Mesenchymal stem cell (in vitro differentiated cells and primary cell): Measurements from ENCODE around the gene CASTOR2.

Source experiments
- DNase-seq: peaks from one replicate; pipeline ENCODE4 v3.0.0-alpha.2; 2013
- H2AFZ ChIP-seq: one replicate; pipeline ENCODE4 v1.6.1; 2013; ENCODE audit warnings: low read depth, mild to moderate bottlenecking, control low read depth, inconsistent platforms, low read length, moderate library complexity
- H2AK5ac ChIP-seq: 2 replicates; pipeline ENCODE4 v1.6.1; 2013; ENCODE audit warnings: low read length, moderate library complexity, mild to moderate bottlenecking, inconsistent platforms; ENCODE audit not compliant: severe bottlenecking
- H2BK120ac ChIP-seq: one replicate; pipeline ENCODE4 v1.6.1; 2013; ENCODE audit warnings: low read depth, mild to moderate bottlenecking, inconsistent platforms, low read length, moderate library complexity
- H2BK12ac ChIP-seq, 2 experiments: one replicate each; pipeline ENCODE4 v1.6.1; 2013; ENCODE audit warnings: inconsistent platforms in 2 of 2, low read length in 2 of 2, mild to moderate bottlenecking in 2 of 2, moderate library complexity in 2 of 2, control low read depth in 1 of 2
- H2BK15ac ChIP-seq: one replicate; pipeline ENCODE4 v1.6.1; 2013; ENCODE audit warnings: mild to moderate bottlenecking, low read depth, inconsistent platforms; ENCODE audit not compliant: poor library complexity, severe bottlenecking
- H2BK5ac ChIP-seq: 2 replicates; pipeline ENCODE4 v1.6.1; 2013; ENCODE audit warnings: low read depth, mild to moderate bottlenecking, low read length, control low read depth, inconsistent platforms; ENCODE audit not compliant: poor library complexity, severe bottlenecking
- H3K14ac ChIP-seq, 2 experiments: one replicate each; pipeline ENCODE4 v1.6.1; 2013; ENCODE audit warnings: inconsistent platforms in 2 of 2, low read length in 2 of 2, control low read depth in 1 of 2, mild to moderate bottlenecking in 1 of 2, moderate library complexity in 1 of 2
- H3K18ac ChIP-seq, 2 experiments: one replicate each; pipeline ENCODE4 v1.6.1; 2013; ENCODE audit warnings: inconsistent platforms in 2 of 2, low read length in 2 of 2, control low read depth in 1 of 2, low read depth in 1 of 2, mild to moderate bottlenecking in 1 of 2
- H3K23ac ChIP-seq, 2 experiments: one replicate each; pipeline ENCODE4 v1.6.1; 2013; ENCODE audit warnings: inconsistent platforms in 2 of 2, low read length in 2 of 2, mild to moderate bottlenecking in 2 of 2, moderate library complexity in 2 of 2, control low read depth in 1 of 2
- H3K27ac ChIP-seq: 2 replicates; pipeline ENCODE4 v1.5.1; 2013; ENCODE audit warnings: mild to moderate bottlenecking, moderate library complexity, low read length, control low read depth, inconsistent platforms; ENCODE audit not compliant: poor library complexity, severe bottlenecking
- H3K27me3 ChIP-seq, 2 experiments: 2 replicates each; pipeline versions ENCODE4 v1.6.1 to v1.7.0; 2013; ENCODE audit warnings: low read length in 2 of 2, mild to moderate bottlenecking in 2 of 2, moderate library complexity in 2 of 2, control low read depth in 1 of 2, inconsistent platforms in 1 of 2; ENCODE audit not compliant: control insufficient read depth in 1 of 2, insufficient read depth in 1 of 2
- H3K36me3 ChIP-seq, 2 experiments: 2 replicates each; pipeline versions ENCODE4 v1.6.1 to v1.7.0; 2013; ENCODE audit warnings: low read length in 2 of 2, control low read depth in 1 of 2, inconsistent platforms in 1 of 2, low read depth in 1 of 2, mild to moderate bottlenecking in 1 of 2; ENCODE audit not compliant: insufficient read depth in 2 of 2, control insufficient read depth in 1 of 2
- H3K4ac ChIP-seq, 2 experiments: one replicate each; pipeline ENCODE4 v1.6.1; 2013; ENCODE audit warnings: inconsistent platforms in 2 of 2, low read length in 2 of 2, mild to moderate bottlenecking in 2 of 2, moderate library complexity in 2 of 2, control low read depth in 1 of 2, low read depth in 1 of 2
- H3K4me1 ChIP-seq: 2 replicates; pipeline ENCODE4 v1.6.1; 2013; ENCODE audit warnings: low read depth, low read length, control low read depth; ENCODE audit not compliant: control insufficient read depth, insufficient read depth
- H3K4me2 ChIP-seq: 2 replicates; pipeline ENCODE4 v1.6.1; 2013; ENCODE audit warnings: low read length, mild to moderate bottlenecking, inconsistent platforms; ENCODE audit not compliant: poor library complexity, severe bottlenecking
- H3K4me3 ChIP-seq, 2 experiments: 2 replicates each; pipeline versions ENCODE4 v1.5.1 to v1.7.0; 2013; ENCODE audit warnings: low read length in 2 of 2, mild to moderate bottlenecking in 2 of 2, control low read depth in 1 of 2, low read depth in 1 of 2; ENCODE audit not compliant: insufficient read depth in 1 of 2
- H3K79me1 ChIP-seq: replicated peaks from 2 replicates; pipeline ENCODE4 v1.6.1; 2013; ENCODE audit warnings: mild to moderate bottlenecking, control low read depth, low read length, inconsistent platforms; ENCODE audit not compliant: poor library complexity, severe bottlenecking
- H3K9ac ChIP-seq: 2 replicates; pipeline ENCODE4 v1.7.0; 2013; ENCODE audit warnings: mild to moderate bottlenecking, low read length, moderate library complexity
- H3K9me3 ChIP-seq: 2 replicates; pipeline ENCODE4 v1.7.0; 2013; ENCODE audit warnings: mild to moderate bottlenecking, low read length; ENCODE audit not compliant: control insufficient read depth
- H4K8ac ChIP-seq: one replicate; pipeline ENCODE4 v1.6.1; 2013; ENCODE audit warnings: inconsistent platforms, mild to moderate bottlenecking, low read length, moderate library complexity
- H4K91ac ChIP-seq: one replicate; pipeline ENCODE4 v1.6.1; 2013; ENCODE audit warnings: mild to moderate bottlenecking, low read length, inconsistent platforms
- WGBS: methylation state at CpG from one replicate; pipeline ENCODE4 v1.1.7; 2013; ENCODE audit warnings: mixed read lengths; 5-methylcytosine and 5-hydroxymethylcytosine counted together

CASTOR2 gene

GRCh38 chr7:75024922-75025321 lies 60.4 kb downstream of the CASTOR2 start:
- H3K27me3 ChIP-seq: no peaks in the 10 kb centered on the region
- H2BK5ac ChIP-seq: no peak overlapping the region
- H3K79me1 ChIP-seq: no peaks in the 10 kb centered on the region
- no peak overlapping the region for H2BK15ac ChIP-seq
- H3K18ac ChIP-seq: no peak overlapping the region
- DNase-seq: no peak
- no peaks in the 10 kb centered on the region for H3K9me3 ChIP-seq
- no peak overlapping the region for H3K4me3 ChIP-seq
- H2AK5ac ChIP-seq: no peak overlapping the region
- no peak overlapping the region for H4K8ac ChIP-seq
- H3K4ac ChIP-seq: no peak overlapping the region
- WGBS: 96% methylated on average over 17 of the region's 17 CpGs
- H4K91ac ChIP-seq: no peak overlapping the region
- no peak overlapping the region for H3K9ac ChIP-seq
- H3K4me2 ChIP-seq: no peak overlapping the region
- H2BK120ac ChIP-seq: no peak overlapping the region
- no peak overlapping the region for H2BK12ac ChIP-seq
- H3K36me3 ChIP-seq: peaks cover 19 to 65% of the 10 kb centered on the region in 2 experiments
- no peak overlapping the region for H3K23ac ChIP-seq
- no peaks in the 10 kb centered on the region for H3K4me1 ChIP-seq
- H2AFZ ChIP-seq: no peak overlapping the region
- no peak overlapping the region for H3K14ac ChIP-seq
- no peak overlapping the region for H3K27ac ChIP-seq

GRCh38 chr7:75028299-75028698 lies 63.8 kb downstream of the CASTOR2 start:
- Histone ChIP-seq H3K18ac (no peak overlapping the region), H3K4me1 (no peaks in the 10 kb centered on the region), H2BK12ac (no peak overlapping the region), H2AFZ (no peak overlapping the region), H2AK5ac (no peak overlapping the region), H3K14ac (no peak overlapping the region), H3K27me3 (no peaks in the 10 kb centered on the region), H3K4me3 (no peak overlapping the region), H3K27ac (no peak overlapping the region), H3K4ac (no peak overlapping the region), H4K91ac (no peak overlapping the region), H3K23ac (no peak overlapping the region), H3K9me3 (no peaks in the 10 kb centered on the region), H3K79me1 (no peaks in the 10 kb centered on the region), H2BK5ac (no peak overlapping the region), H3K4me2 (no peak overlapping the region), H4K8ac (no peak overlapping the region), H3K9ac (no peak overlapping the region), H2BK120ac (no peak overlapping the region), H3K36me3 (peaks cover 16 to 63% of the 10 kb centered on the region in 2 experiments), H2BK15ac (no peak overlapping the region)
- DNase-seq: no peak
- WGBS: 88% methylated on average over 9 of the region's 9 CpGs

GRCh38 chr7:75033064-75033463 lies 68.6 kb downstream of the CASTOR2 start:
- WGBS: 75% methylated on average over 6 of the region's 8 CpGs
- H3K9me3 ChIP-seq: no peaks in the 10 kb centered on the region
- no peak overlapping the region for H4K8ac ChIP-seq
- H2BK120ac ChIP-seq: no peak overlapping the region
- H3K36me3 ChIP-seq: peaks cover 0 to 22% of the 10 kb centered on the region in 2 experiments
- H3K27ac ChIP-seq: no peak overlapping the region
- H2AFZ ChIP-seq: no peak overlapping the region
- H3K18ac ChIP-seq: no peak overlapping the region
- no peaks in the 10 kb centered on the region for H3K27me3 ChIP-seq
- H2BK5ac ChIP-seq: no peak overlapping the region
- no peak overlapping the region for H3K23ac ChIP-seq
- no peak overlapping the region for H2BK15ac ChIP-seq
- DNase-seq: no peak
- H3K4me3 ChIP-seq: no peak overlapping the region
- no peak overlapping the region for H3K9ac ChIP-seq
- H2AK5ac ChIP-seq: no peak overlapping the region
- no peaks in the 10 kb centered on the region for H3K79me1 ChIP-seq
- no peak overlapping the region for H3K4ac ChIP-seq
- no peak overlapping the region for H3K14ac ChIP-seq
- no peak overlapping the region for H2BK12ac ChIP-seq
- H4K91ac ChIP-seq: no peak overlapping the region
- H3K4me1 ChIP-seq: no peaks in the 10 kb centered on the region
- H3K4me2 ChIP-seq: no peak overlapping the region

GRCh38 chr7:75033826-75034225 lies 69.3 kb downstream of the CASTOR2 start:
- no peak overlapping the region for H3K18ac ChIP-seq
- H4K91ac ChIP-seq: no peak overlapping the region
- no peak overlapping the region for H4K8ac ChIP-seq
- no peak overlapping the region for H3K27ac ChIP-seq
- no peak overlapping the region for H2BK5ac ChIP-seq
- H3K9ac ChIP-seq: no peak overlapping the region
- no peak overlapping the region for H3K23ac ChIP-seq
- peaks cover 0 to 15% of the 10 kb centered on the region in 2 experiments for H3K36me3 ChIP-seq
- H3K9me3 ChIP-seq: no peaks in the 10 kb centered on the region
- H2BK12ac ChIP-seq: no peak overlapping the region
- H3K14ac ChIP-seq: no peak overlapping the region
- H3K4me2 ChIP-seq: no peak overlapping the region
- H2BK15ac ChIP-seq: no peak overlapping the region
- no peak overlapping the region for H2BK120ac ChIP-seq
- H3K27me3 ChIP-seq: no peaks in the 10 kb centered on the region
- H3K4me1 ChIP-seq: no peaks in the 10 kb centered on the region
- H2AFZ ChIP-seq: no peak overlapping the region
- H3K79me1 ChIP-seq: no peaks in the 10 kb centered on the region
- DNase-seq: no peak
- no peak overlapping the region for H3K4me3 ChIP-seq
- no peak overlapping the region for H3K4ac ChIP-seq
- 96% methylated on average over 8 of the region's 8 CpGs for WGBS
- H2AK5ac ChIP-seq: no peak overlapping the region
